Right lung (tissue), 5 donors: ENCODE measurements around the gene ULK4. TPM values are rescaled to one million over a fixed set of nuclear protein-coding genes. Genes with fewer than 3 reads are reported as not detected.
"Not testable (repeated sequence)": the region's sequence is repeated elsewhere in the genome, so short reads cannot be mapped to it uniquely, and the experiment has no call there.

Experiments
- DNase-seq, 2 donors: peaks; one replicate each; pipeline ENCODE4 v3.0.0-alpha.2; 2013
- polyA plus RNA-seq, 5 donors: library from polyadenylated mRNA; unstranded; fragments of 120-200 nt; gene quantifications; one replicate each; pipeline versions ENCODE4 v1.2.1 to v1.2.3, GENCODE V29; 2013; ENCODE audit warnings: inconsistent platforms in 1 of 5, low replicate concordance in 1 of 5; ENCODE audit not compliant: insufficient read length in 5 of 5, insufficient read depth in 1 of 5

ULK4 gene
- polyA plus RNA-seq, 5 donors = 4.0 to 6.5 (median 4.7) TPM

- peak; percentile 28 to 35 for DNase-seq
Measured at GRCh38 chr3:41960826-41961750, 815 bp downstream of the ULK4 start.

- no peak for DNase-seq
Measured at GRCh38 chr3:41956574-41956973, 5.3 kb downstream of the ULK4 start.

- no peak for DNase-seq
Measured at GRCh38 chr3:41955192-41955591, 6.7 kb downstream of the ULK4 start.

- DNase-seq = no peak
Measured at GRCh38 chr3:41943311-41943843, 18.5 kb downstream of the ULK4 start.

GRCh38 chr3:41940393-41940792 is 21.5 kb downstream of the ULK4 start:
- DNase-seq = no peak

GRCh38 chr3:41936384-41936783 is 25.5 kb downstream of the ULK4 start:
- no peak for DNase-seq

GRCh38 chr3:41933154-41933676 is 28.7 kb downstream of the ULK4 start:
- DNase-seq = peak; percentile 39 to 56

GRCh38 chr3:41932464-41932863 is 29.4 kb downstream of the ULK4 start:
- DNase-seq = no peak

GRCh38 chr3:41920406-41920965 is 41.4 kb downstream of the ULK4 start:
- DNase-seq = no peak

- no peak for DNase-seq
Measured at GRCh38 chr3:41915353-41915752, 46.5 kb downstream of the ULK4 start.

- no peak for DNase-seq
Measured at GRCh38 chr3:41912280-41912679, 49.6 kb downstream of the ULK4 start.

GRCh38 chr3:41907330-41908073 is 54.4 kb downstream of the ULK4 start:
- DNase-seq = no peak

- no peak for DNase-seq
Measured at GRCh38 chr3:41900265-41900664, 61.6 kb downstream of the ULK4 start.

GRCh38 chr3:41898631-41899030 is 63.3 kb downstream of the ULK4 start:
- no peak for DNase-seq

- peak; percentile 14 to 34 for DNase-seq
Measured at GRCh38 chr3:41893977-41894376, 67.9 kb downstream of the ULK4 start.

- no peak for DNase-seq
Measured at GRCh38 chr3:41888368-41889076, 73.4 kb downstream of the ULK4 start.

- no peak for DNase-seq
Measured at GRCh38 chr3:41882956-41883355, 78.9 kb downstream of the ULK4 start.

GRCh38 chr3:41881233-41881821 is 80.6 kb downstream of the ULK4 start:
- peak; percentile 20 to 50 for DNase-seq

- no peak for DNase-seq
Measured at GRCh38 chr3:41880387-41880786, 81.5 kb downstream of the ULK4 start.

- DNase-seq = not testable (repeated sequence)
Measured at GRCh38 chr3:41877741-41878140, 84.2 kb downstream of the ULK4 start.

GRCh38 chr3:41874022-41874421 is 87.9 kb downstream of the ULK4 start:
- DNase-seq = no peak
